ENCODE results near the gene SNAPC2.
A peak's percentile ranks its signal among the peaks of the same experiment; 100 is the strongest.

DNA sequence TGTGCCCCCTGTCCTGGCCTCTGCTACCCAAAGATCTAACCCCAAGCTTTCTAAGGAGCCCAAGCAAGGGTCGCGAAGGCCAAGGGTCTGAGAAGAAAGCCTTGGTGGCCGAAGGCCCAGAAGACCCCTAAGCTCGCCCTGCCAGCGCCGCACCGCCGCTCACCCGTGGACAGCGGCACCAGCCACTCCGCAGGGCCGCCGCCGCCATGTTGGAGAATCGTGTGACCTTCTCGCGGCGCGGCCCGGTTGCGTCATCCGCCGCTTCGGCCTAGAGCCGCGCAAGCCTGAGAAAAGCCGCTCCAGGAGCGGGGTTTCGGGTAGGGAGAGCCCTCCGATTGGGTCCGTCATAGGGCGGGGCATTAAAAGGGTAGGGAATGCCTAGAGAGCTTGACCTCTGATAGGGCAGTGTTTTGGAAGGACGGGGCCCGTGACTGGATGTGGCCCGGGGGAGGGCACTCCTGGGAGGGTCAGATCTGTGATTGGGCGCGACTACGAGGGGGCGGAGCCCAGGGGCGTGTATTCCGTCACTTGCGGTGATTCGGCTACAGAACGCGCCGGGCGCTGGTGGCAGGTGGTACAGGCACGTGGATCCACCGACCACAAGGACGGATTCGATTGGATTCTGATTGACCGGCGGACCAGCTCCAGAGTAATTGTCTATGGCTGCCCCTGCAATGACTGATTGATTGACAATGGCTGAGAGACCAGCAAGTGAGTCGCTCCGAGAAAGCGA, 23.5 kb downstream of the SNAPC2 start, which contains the start of gene TIMM44:
- TF ChIP-seq, protein P1, sequence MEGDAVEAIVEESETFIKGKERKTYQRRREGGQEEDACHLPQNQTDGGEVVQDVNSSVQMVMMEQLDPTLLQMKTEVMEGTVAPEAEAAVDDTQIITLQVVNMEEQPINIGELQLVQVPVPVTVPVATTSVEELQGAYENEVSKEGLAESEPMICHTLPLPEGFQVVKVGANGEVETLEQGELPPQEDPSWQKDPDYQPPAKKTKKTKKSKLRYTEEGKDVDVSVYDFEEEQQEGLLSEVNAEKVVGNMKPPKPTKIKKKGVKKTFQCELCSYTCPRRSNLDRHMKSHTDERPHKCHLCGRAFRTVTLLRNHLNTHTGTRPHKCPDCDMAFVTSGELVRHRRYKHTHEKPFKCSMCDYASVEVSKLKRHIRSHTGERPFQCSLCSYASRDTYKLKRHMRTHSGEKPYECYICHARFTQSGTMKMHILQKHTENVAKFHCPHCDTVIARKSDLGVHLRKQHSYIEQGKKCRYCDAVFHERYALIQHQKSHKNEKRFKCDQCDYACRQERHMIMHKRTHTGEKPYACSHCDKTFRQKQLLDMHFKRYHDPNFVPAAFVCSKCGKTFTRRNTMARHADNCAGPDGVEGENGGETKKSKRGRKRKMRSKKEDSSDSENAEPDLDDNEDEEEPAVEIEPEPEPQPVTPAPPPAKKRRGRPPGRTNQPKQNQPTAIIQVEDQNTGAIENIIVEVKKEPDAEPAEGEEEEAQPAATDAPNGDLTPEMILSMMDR (optimal IDR thresholded peaks at IDR 0.05 in 1 of 3, IDR thresholded peaks at IDR 0.05 in 1 of 3, conservative IDR thresholded peaks at IDR 0.05 in 1 of 3; ENCODE audit: extremely low read depth in 1 of 3, insufficient read depth in 2 of 3, low read length in 3 of 3), result peak in 1 of 3 experiments; percentile 12
- TF ChIP-seq EZH2 (IDR thresholded peaks at IDR 0.05; ENCODE audit: low read length), result no peak

All from keratinocyte (primary cell).